Measurements from ENCODE around the gene OR6A2. TPM values are rescaled to one million over a fixed set of nuclear protein-coding genes. Genes with fewer than 3 reads are reported as not detected.

Gene OR6A2
- total and polyA plus RNA-seq, 2 experiments from 2014 or later: 0.20 TPM; not detected in 1

- no peaks in the 10 kb centered on the region for H3K36me3 ChIP-seq (replicated peaks; ENCODE audit: insufficient read depth, low read depth)
- H3K9me2 ChIP-seq (replicated peaks; ENCODE audit: insufficient read depth): no peaks in the 10 kb centered on the region
- no peaks in the 10 kb centered on the region for H3K79me2 ChIP-seq
- WGBS (ENCODE audit: low lambda C conversion rate, missing lambda C conversion rate): 90% methylated on average over 2 of the region's 2 CpGs
- no peak for DNase-seq (ENCODE audit: low spot score)
- no peaks in the 10 kb centered on the region for H4K20me1 ChIP-seq (ENCODE audit: insufficient read depth, poor library complexity, severe bottlenecking)
- no peaks in the 10 kb centered on the region for H3K4me1 ChIP-seq (ENCODE audit: insufficient read depth)
- H2AFZ ChIP-seq: no peak within 1 kb of the TSS
- no peak for TF ChIP-seq CTCF (IDR thresholded peaks at IDR 0.05; ENCODE audit: poor library complexity)
- no peak for TF ChIP-seq EZH2phosphoT487 (IDR thresholded peaks at IDR 0.05; ENCODE audit: low read depth, severe bottlenecking, unreplicated experiment)
- no peak for TF ChIP-seq EZH2 (IDR thresholded peaks at IDR 0.05; ENCODE audit: borderline replicate concordance)
- no peaks in the 10 kb centered on the region for H3K27me3 ChIP-seq
- no peak within 1 kb of the TSS for H3K4me3 ChIP-seq
- no peak within 1 kb of the TSS for H3K27ac ChIP-seq
- H3K4me2 ChIP-seq: no peak within 1 kb of the TSS
- H3K9me3 ChIP-seq (ENCODE audit: low read depth): no peaks in the 10 kb centered on the region
These were observed 16.8 kb downstream of the OR6A2 start, which contains the start of gene OR2AG1 for GRCh38 chr11:6782720-6783119. TSS of gene OR2AG1 (plus strand) at chr11:6783020. CDS start at chr11:6785038, 2,018 bp downstream.

- H3K36me3 ChIP-seq (replicated peaks; ENCODE audit: insufficient read depth, low read depth): no peaks in the 10 kb centered on the region
- DNase-seq (ENCODE audit: low spot score): no peak
- no peak overlapping the region for H3K27ac ChIP-seq
- no peak overlapping the region for H2AFZ ChIP-seq
- no peaks in the 10 kb centered on the region for H4K20me1 ChIP-seq (ENCODE audit: insufficient read depth, poor library complexity, severe bottlenecking)
- H3K27me3 ChIP-seq: no peaks in the 10 kb centered on the region
- H3K9me3 ChIP-seq (ENCODE audit: low read depth): no peaks in the 10 kb centered on the region
- no peak for TF ChIP-seq EZH2phosphoT487 (IDR thresholded peaks at IDR 0.05; ENCODE audit: low read depth, severe bottlenecking, unreplicated experiment)
- TF ChIP-seq CTCF (IDR thresholded peaks at IDR 0.05; ENCODE audit: poor library complexity): no peak
- TF ChIP-seq EZH2 (IDR thresholded peaks at IDR 0.05; ENCODE audit: borderline replicate concordance): no peak
- no peaks in the 10 kb centered on the region for H3K9me2 ChIP-seq (replicated peaks; ENCODE audit: insufficient read depth)
- no peak overlapping the region for H3K4me2 ChIP-seq
- no peaks in the 10 kb centered on the region for H3K79me2 ChIP-seq
- H3K4me1 ChIP-seq (ENCODE audit: insufficient read depth): no peaks in the 10 kb centered on the region
- H3K4me3 ChIP-seq: no peak overlapping the region
These were observed 18.7 kb downstream of the OR6A2 start for GRCh38 chr11:6780829-6781228.

GRCh38 chr11:6778518-6778917 is 21.0 kb downstream of the OR6A2 start:
- no peaks in the 10 kb centered on the region for H3K36me3 ChIP-seq (replicated peaks; ENCODE audit: insufficient read depth, low read depth)
- no peak overlapping the region for H3K4me2 ChIP-seq
- no peaks in the 10 kb centered on the region for H3K27me3 ChIP-seq
- TF ChIP-seq CTCF (IDR thresholded peaks at IDR 0.05; ENCODE audit: poor library complexity): no peak
- no peak for TF ChIP-seq EZH2phosphoT487 (IDR thresholded peaks at IDR 0.05; ENCODE audit: low read depth, severe bottlenecking, unreplicated experiment)
- no peak for TF ChIP-seq EZH2 (IDR thresholded peaks at IDR 0.05; ENCODE audit: borderline replicate concordance)
- H3K9me2 ChIP-seq (replicated peaks; ENCODE audit: insufficient read depth): no peaks in the 10 kb centered on the region
- no peak overlapping the region for H3K4me3 ChIP-seq
- H3K4me1 ChIP-seq (ENCODE audit: insufficient read depth): no peaks in the 10 kb centered on the region
- H4K20me1 ChIP-seq (ENCODE audit: insufficient read depth, poor library complexity, severe bottlenecking): no peaks in the 10 kb centered on the region
- H3K79me2 ChIP-seq: no peaks in the 10 kb centered on the region
- no peak overlapping the region for H3K27ac ChIP-seq
- H3K9me3 ChIP-seq (ENCODE audit: low read depth): no peaks in the 10 kb centered on the region
- DNase-seq (ENCODE audit: low spot score): no peak
- H2AFZ ChIP-seq: no peak overlapping the region
